ENCODE results near the gene EMC7. TPM values are rescaled to one million over a fixed set of nuclear protein-coding genes. Genes with fewer than 3 reads are reported as not detected.
A peak's percentile ranks its signal among the peaks of the same experiment; 100 is the strongest.

Gene EMC7
- polyA plus RNA-seq, 3 donors: 41.7 to 135 (median 125) TPM

DNA sequence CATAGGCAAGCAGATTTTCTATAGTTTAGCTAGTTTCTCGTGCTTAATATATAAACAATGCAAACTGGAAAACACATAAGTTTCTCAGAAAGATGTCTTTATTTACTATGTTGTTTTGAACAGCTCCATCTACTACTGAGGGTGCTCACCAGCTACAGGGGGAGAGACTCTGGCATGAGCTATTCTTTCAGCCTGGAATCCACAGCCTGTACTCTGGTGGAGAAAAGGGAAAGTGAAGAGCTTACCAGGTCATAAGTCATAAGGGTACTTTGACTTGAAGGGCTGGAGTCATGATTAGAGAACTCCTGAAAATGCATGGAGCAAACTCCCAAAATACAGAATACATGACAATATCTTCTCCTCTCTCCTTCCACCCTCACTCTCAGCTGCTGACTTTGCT lies 58.3 kb downstream of the EMC7 start:
- Histone ChIP-seq H2AFZ (ENCODE audit: insufficient read depth, low read depth, low read length, poor library complexity, severe bottlenecking) (no peak overlapping the region), H3K4me3 (replicated peaks in 1 of 3; ENCODE audit: low read depth in 2 of 3, low read length in 3 of 3) (no peak overlapping the region), H3K4me2 (replicated peaks; ENCODE audit: extremely low read depth, low read length, poor library complexity, severe bottlenecking) (no peak overlapping the region), H3K36me3 (replicated peaks in 1 of 2; ENCODE audit: control insufficient read depth in 1 of 2, insufficient read depth in 2 of 2, low read length in 2 of 2) (no peaks in the 10 kb centered on the region), H3K4me1 (ENCODE audit: control insufficient read depth in 1 of 2, insufficient read depth in 2 of 2, low read length in 2 of 2) (peaks cover 10 to 13% of the 10 kb centered on the region in 2 donors), H3K27ac (ENCODE audit: low read depth in 1 of 2, low read length in 2 of 2) (no peak overlapping the region), H3K79me2 (ENCODE audit: insufficient read depth, low read length) (no peaks in the 10 kb centered on the region), H4K20me1 (ENCODE audit: insufficient read depth, low read length) (no peaks in the 10 kb centered on the region), H3K9ac (ENCODE audit: insufficient read depth, low read length, poor library complexity, severe bottlenecking) (no peak overlapping the region), H3K27me3 (ENCODE audit: control insufficient read depth in 2 of 2, insufficient read depth in 2 of 2, low read length in 2 of 2) (no peaks in the 10 kb centered on the region), H3K9me3 (replicated peaks in 1 of 2; ENCODE audit: control insufficient read depth in 1 of 2, insufficient read depth in 1 of 2, low read length in 2 of 2) (peaks cover 0 to 11% of the 10 kb centered on the region in 2 donors)
- peaks cover 11% of the 10 kb centered on the region for H3K4me1 Mint-ChIP-seq
- WGBS (ENCODE audit: insufficient coverage): no CpG with 5 or more reads among the region's 1 CpG
- TF ChIP-seq, protein P1, sequence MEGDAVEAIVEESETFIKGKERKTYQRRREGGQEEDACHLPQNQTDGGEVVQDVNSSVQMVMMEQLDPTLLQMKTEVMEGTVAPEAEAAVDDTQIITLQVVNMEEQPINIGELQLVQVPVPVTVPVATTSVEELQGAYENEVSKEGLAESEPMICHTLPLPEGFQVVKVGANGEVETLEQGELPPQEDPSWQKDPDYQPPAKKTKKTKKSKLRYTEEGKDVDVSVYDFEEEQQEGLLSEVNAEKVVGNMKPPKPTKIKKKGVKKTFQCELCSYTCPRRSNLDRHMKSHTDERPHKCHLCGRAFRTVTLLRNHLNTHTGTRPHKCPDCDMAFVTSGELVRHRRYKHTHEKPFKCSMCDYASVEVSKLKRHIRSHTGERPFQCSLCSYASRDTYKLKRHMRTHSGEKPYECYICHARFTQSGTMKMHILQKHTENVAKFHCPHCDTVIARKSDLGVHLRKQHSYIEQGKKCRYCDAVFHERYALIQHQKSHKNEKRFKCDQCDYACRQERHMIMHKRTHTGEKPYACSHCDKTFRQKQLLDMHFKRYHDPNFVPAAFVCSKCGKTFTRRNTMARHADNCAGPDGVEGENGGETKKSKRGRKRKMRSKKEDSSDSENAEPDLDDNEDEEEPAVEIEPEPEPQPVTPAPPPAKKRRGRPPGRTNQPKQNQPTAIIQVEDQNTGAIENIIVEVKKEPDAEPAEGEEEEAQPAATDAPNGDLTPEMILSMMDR (IDR thresholded peaks at IDR 0.05): no peak
- intact Hi-C loops (cut with micrococcal nuclease): no loop called here
- H3K27ac Mint-ChIP-seq: no peak overlapping the region
- peaks cover 2 to 5% (median 5%) of the 10 kb centered on the region in 3 donors for H3K27me3 Mint-ChIP-seq (ENCODE audit: low read depth in 3 of 3)
- peaks cover 0 to 12% (median under 1%) of the 10 kb centered on the region in 7 donors for H3K9me3 Mint-ChIP-seq
- no peak overlapping the region for H3K4me3 Mint-ChIP-seq
- no peak for DNase-seq
- H3K36me3 Mint-ChIP-seq: no peaks in the 10 kb centered on the region

DNA sequence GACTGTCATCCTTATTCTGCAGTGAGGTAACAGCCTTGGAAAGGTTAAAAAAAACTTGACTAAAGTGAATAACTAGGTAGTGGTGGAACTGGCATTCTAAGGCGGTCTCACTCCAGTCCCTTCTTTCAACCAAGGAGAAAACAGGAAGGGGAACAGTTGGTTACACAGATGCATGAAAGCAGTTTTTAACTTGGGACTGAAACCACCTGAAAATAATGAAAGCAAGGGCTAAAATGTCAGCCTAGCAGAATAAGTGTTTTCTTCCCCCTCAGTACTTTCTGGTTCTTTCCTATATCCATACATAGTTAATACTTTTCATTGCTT lies 61.9 kb downstream of the EMC7 start:
- Histone ChIP-seq H3K9ac (ENCODE audit: insufficient read depth, low read length, poor library complexity, severe bottlenecking) (no peak overlapping the region), H4K20me1 (ENCODE audit: insufficient read depth, low read length) (no peaks in the 10 kb centered on the region), H3K4me1 (ENCODE audit: control insufficient read depth in 1 of 2, insufficient read depth in 2 of 2, low read length in 2 of 2) (peaks cover 13 to 19% of the 10 kb centered on the region in 2 donors), H3K27ac (ENCODE audit: low read depth in 1 of 2, low read length in 2 of 2) (no peak overlapping the region), H3K4me3 (replicated peaks in 1 of 3; ENCODE audit: low read depth in 2 of 3, low read length in 3 of 3) (peak overlapping the region in 2 of 3 experiments; percentile 64 to 94), H3K9me3 (replicated peaks in 1 of 2; ENCODE audit: control insufficient read depth in 1 of 2, insufficient read depth in 1 of 2, low read length in 2 of 2) (no peaks in the 10 kb centered on the region), H3K4me2 (replicated peaks; ENCODE audit: extremely low read depth, low read length, poor library complexity, severe bottlenecking) (peak overlapping the region; percentile 95), H3K27me3 (ENCODE audit: control insufficient read depth in 2 of 2, insufficient read depth in 2 of 2, low read length in 2 of 2) (no peaks in the 10 kb centered on the region), H3K79me2 (ENCODE audit: insufficient read depth, low read length) (no peaks in the 10 kb centered on the region), H3K36me3 (replicated peaks in 1 of 2; ENCODE audit: control insufficient read depth in 1 of 2, insufficient read depth in 2 of 2, low read length in 2 of 2) (no peaks in the 10 kb centered on the region), H2AFZ (ENCODE audit: insufficient read depth, low read depth, low read length, poor library complexity, severe bottlenecking) (peak overlapping the region; percentile 95)
- peaks cover 2 to 5% (median 5%) of the 10 kb centered on the region in 3 donors for H3K27me3 Mint-ChIP-seq (ENCODE audit: low read depth in 3 of 3)
- intact Hi-C loops (cut with micrococcal nuclease): no loop called here
- peak in 2 of 3 donors; percentile 9 for DNase-seq
- WGBS (ENCODE audit: insufficient coverage): no CpG with 5 or more reads among the region's 1 CpG
- H3K9me3 Mint-ChIP-seq: peaks cover 0 to 2% (median 0%) of the 10 kb centered on the region in 7 donors
- TF ChIP-seq, protein P1 (IDR thresholded peaks at IDR 0.05): no peak
- no peaks in the 10 kb centered on the region for H3K36me3 Mint-ChIP-seq
- peaks cover 17% of the 10 kb centered on the region for H3K4me1 Mint-ChIP-seq
- peak overlapping the region; percentile 87 to 89 for H3K4me3 Mint-ChIP-seq
- H3K27ac Mint-ChIP-seq: no peak overlapping the region

Data from CD14-positive monocyte (primary cell).